GM12891 (cell line): ENCODE measurements around the gene KIF13A.

Experiments used
- PAX5 ChIP-seq: IDR thresholded peaks from 2 replicates; pipeline ENCODE4 v1.6.1; 2011; ENCODE audit warnings: low read length, moderate library complexity, mild to moderate bottlenecking; ENCODE audit not compliant: insufficient read depth, severe bottlenecking
- POLR2A ChIP-seq: IDR thresholded peaks from 2 replicates; pipeline ENCODE4 v1.6.1; 2011; ENCODE audit warnings: low read depth, low read length, control low read depth
- POLR2AphosphoS5 ChIP-seq: IDR thresholded peaks from 2 replicates; pipeline ENCODE4 v1.6.1; 2011; ENCODE audit warnings: low read depth, low read length, control low read depth
- POU2F2 ChIP-seq: IDR thresholded peaks from 2 replicates; pipeline ENCODE4 v1.6.1; 2011; ENCODE audit warnings: low read depth, mild to moderate bottlenecking, control low read depth, low read length, moderate library complexity
- SPI1 ChIP-seq: IDR thresholded peaks from 2 replicates; pipeline ENCODE4 v1.6.1; 2011; ENCODE audit warnings: low read depth, low read length, control low read depth
- TAF1 ChIP-seq: IDR thresholded peaks from 2 replicates; pipeline ENCODE4 v1.6.1; 2011; ENCODE audit warnings: low read depth, low read length, control low read depth

DNA sequence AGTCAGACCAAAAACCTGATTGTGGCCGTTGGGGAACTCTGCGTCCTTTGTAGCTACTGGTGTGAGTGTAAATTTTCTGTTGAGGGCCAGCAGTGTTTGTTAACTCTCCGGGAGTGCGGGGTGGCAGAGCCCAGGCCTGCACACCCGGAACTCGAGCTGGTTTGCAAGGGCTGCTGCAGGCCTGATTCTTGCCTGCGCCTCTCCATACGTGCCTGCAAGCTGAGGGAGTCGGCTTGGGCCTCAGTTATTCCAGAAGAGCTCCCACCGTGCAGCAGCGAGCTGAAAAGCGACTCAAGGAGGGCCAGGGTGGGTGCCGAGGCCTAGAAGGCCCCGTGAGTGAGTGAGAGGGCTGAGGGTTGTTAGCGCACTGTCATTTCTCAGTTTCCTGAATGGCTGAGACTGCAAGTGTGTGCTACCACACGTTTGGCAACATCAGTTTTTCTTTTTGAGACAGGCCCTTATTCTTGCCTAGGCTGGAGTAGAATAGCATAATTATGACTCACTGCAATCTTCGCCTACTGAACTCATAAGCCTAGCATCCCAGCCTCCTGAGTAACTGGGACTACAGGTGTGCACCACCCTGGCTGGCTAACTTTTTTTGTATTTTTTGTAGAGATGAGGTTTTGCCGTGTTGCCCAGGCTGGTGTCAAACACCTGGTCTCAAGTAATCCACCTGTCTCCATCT lies 33.9 kb upstream of the KIF13A start:
- no peak for TF ChIP-seq POLR2A
- no peak for TF ChIP-seq TAF1
- no peak for TF ChIP-seq POU2F2
- no peak for TF ChIP-seq POLR2AphosphoS5
- TF ChIP-seq PAX5, result no peak
- no peak for TF ChIP-seq SPI1
